Endothelial cell (in vitro differentiated cells): ENCODE data around the gene BST1. TPM values are rescaled to one million over a fixed set of nuclear protein-coding genes. Genes with fewer than 3 reads are reported as not detected.
A peak's percentile ranks its signal among the peaks of the same experiment; 100 is the strongest.
"Not testable (repeated sequence)": the region's sequence is repeated elsewhere in the genome, so short reads cannot be mapped to it uniquely, and the experiment has no call there.

ENCODE experiments used
- DNase-seq: peaks from one replicate; pipeline ENCODE4 v3.0.0; 2021; ENCODE audit warnings: low spot score
- H3K27ac Mint-ChIP-seq: one replicate; pipeline ENCODE4 v1.8.0; 2021; ENCODE audit warnings: mixed read lengths, inconsistent platforms; ENCODE audit not compliant: unreplicated experiment
- H3K27me3 Mint-ChIP-seq: one replicate; pipeline ENCODE4 v1.8.0; 2021; ENCODE audit warnings: mild to moderate bottlenecking, moderate library complexity, mixed read lengths, inconsistent platforms; ENCODE audit not compliant: unreplicated experiment
- H3K36me3 Mint-ChIP-seq: one replicate; pipeline ENCODE4 v1.8.0; 2021; ENCODE audit warnings: mild to moderate bottlenecking, low read depth, mixed read lengths, inconsistent platforms; ENCODE audit not compliant: unreplicated experiment
- H3K4me1 Mint-ChIP-seq: one replicate; pipeline ENCODE4 v1.8.0; 2021; ENCODE audit warnings: mild to moderate bottlenecking, mixed read lengths, inconsistent platforms; ENCODE audit not compliant: unreplicated experiment
- H3K4me3 Mint-ChIP-seq: one replicate; pipeline ENCODE4 v1.8.0; 2021; ENCODE audit warnings: mild to moderate bottlenecking, mixed read lengths, inconsistent platforms; ENCODE audit not compliant: unreplicated experiment
- H3K9me3 Mint-ChIP-seq: one replicate; pipeline ENCODE4 v1.8.0; 2021; ENCODE audit warnings: mixed read lengths, inconsistent platforms; ENCODE audit not compliant: unreplicated experiment
- total RNA-seq: library from RNA; stranded (reverse); fragmentation: NEBNext Ultra II Directional; extraction: Animal tissue kit (Norgen Biotek cat#: 25700); gene quantifications from one replicate; pipeline ENCODE4 v1.2.1, GENCODE V29; 2021; ENCODE audit not compliant: unreplicated experiment
- TF ChIP-seq, protein P1 (sequence below): fragments of 200-600 bp; sonication (generic); IDR thresholded peaks from one replicate; pipeline ENCODE4 v1.5.0; 2021; ENCODE audit warnings: antibody characterized with exemption; ENCODE audit not compliant: unreplicated experiment

BST1 gene
- total RNA-seq, 1 donor from 2014 or later: 12.6 TPM

DNA sequence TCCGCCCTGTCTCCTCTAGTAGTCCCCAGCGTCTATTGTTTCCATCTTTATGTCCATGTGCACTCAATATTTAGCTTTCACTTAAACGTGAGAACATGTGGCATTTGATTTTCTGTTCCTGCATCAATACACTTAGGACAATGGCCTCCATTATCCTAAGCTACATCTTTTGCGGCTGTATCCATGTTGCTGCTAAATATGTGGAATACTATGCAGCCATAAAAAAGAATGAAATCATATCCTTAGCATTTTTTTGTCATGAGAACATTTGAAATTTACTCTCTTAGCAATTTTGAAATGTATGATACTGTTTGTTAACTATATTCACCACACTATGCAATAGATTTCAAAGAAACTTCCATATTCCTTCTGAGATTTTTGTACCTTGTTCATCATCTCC is 55.4 kb downstream of the BST1 start:
- Mint-ChIP-seq H3K27ac (no peak overlapping the region), H3K4me3 (no peak overlapping the region), H3K36me3 (no peaks in the 10 kb centered on the region), H3K27me3 (no peaks in the 10 kb centered on the region), H3K4me1 (peaks cover 5% of the 10 kb centered on the region), H3K9me3 (no peaks in the 10 kb centered on the region)
- TF ChIP-seq, protein P1, sequence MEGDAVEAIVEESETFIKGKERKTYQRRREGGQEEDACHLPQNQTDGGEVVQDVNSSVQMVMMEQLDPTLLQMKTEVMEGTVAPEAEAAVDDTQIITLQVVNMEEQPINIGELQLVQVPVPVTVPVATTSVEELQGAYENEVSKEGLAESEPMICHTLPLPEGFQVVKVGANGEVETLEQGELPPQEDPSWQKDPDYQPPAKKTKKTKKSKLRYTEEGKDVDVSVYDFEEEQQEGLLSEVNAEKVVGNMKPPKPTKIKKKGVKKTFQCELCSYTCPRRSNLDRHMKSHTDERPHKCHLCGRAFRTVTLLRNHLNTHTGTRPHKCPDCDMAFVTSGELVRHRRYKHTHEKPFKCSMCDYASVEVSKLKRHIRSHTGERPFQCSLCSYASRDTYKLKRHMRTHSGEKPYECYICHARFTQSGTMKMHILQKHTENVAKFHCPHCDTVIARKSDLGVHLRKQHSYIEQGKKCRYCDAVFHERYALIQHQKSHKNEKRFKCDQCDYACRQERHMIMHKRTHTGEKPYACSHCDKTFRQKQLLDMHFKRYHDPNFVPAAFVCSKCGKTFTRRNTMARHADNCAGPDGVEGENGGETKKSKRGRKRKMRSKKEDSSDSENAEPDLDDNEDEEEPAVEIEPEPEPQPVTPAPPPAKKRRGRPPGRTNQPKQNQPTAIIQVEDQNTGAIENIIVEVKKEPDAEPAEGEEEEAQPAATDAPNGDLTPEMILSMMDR: no peak
- no peak for DNase-seq

DNA sequence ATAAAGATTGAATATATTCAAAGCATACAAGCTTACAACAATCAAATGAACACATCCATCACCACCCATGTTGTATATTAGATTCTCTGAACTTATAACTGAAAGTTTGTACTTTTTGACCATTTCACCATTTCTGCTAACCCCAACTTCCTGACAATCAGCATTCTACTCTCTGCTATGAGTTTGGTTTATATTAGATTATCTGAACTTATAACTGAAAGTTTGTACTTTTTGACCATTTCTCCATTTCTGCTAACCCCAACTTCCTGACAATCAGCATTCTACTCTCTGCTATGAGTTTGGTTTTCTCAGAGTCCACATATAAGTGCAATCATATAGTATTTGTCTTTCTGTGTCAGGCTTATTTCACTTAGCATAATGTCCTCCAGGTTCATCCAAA is 59.6 kb downstream of the BST1 start:
- not testable (repeated sequence) for H3K27ac Mint-ChIP-seq, H3K27me3 Mint-ChIP-seq, H3K36me3 Mint-ChIP-seq, H3K4me3 Mint-ChIP-seq, H3K9me3 Mint-ChIP-seq, DNase-seq
- peaks cover 13% of the 10 kb centered on the region for H3K4me1 Mint-ChIP-seq

- Mint-ChIP-seq H3K4me3 (peak overlapping the region; percentile 1), H3K27ac (peak overlapping the region; percentile 20), H3K27me3 (peaks cover 2% of the 10 kb centered on the region), H3K9me3 (no peaks in the 10 kb centered on the region), H3K36me3 (no peaks in the 10 kb centered on the region), H3K4me1 (peaks cover 13% of the 10 kb centered on the region)
- TF ChIP-seq, protein P1: no peak
- DNase-seq: peak; percentile 16
Measured at GRCh38 chr4:15765391-15765790, 62.5 kb downstream of the BST1 start.

DNA sequence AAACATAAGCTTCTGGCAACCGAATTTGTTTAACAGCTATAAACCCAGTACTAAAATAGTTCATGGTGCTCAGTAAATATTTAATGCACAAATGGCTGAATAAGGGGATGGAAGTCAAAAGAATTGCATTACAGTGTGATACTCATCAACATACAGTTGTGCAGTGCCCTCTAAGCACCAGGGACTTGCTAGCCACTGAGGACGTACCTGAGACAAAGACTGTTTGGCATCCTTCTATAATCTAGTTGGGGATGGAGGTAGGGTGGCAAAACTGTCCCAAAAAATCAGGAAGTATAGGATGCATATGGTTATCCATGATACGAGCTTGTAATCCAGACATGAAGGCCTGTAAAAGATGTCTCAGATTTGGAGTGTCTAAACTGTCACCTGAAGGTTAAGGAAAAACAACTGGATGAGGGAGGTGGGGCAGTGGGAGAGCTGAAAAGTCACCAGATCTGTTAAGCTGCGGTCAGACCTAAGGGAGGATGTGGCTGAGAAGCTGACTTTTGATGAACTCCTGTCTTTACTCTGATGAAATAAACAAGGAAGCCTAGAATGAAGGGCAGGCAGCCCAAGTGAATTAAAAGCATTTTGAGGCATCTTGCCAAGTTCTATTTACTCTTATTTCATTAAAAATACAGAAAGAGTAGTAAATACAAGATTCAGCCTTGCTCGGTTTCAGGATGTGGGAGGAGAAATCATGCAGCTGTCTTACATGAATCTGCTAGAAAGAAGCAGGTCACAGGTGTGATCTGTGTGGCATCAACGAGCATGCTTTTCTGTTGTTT is 63.2 kb downstream of the BST1 start:
- Mint-ChIP-seq H3K4me3 (no peak overlapping the region), H3K27me3 (peaks cover 2% of the 10 kb centered on the region), H3K27ac (peak overlapping the region; percentile 14), H3K36me3 (no peaks in the 10 kb centered on the region), H3K4me1 (peaks cover 13% of the 10 kb centered on the region), H3K9me3 (no peaks in the 10 kb centered on the region)
- DNase-seq: no peak
- TF ChIP-seq, protein P1: no peak

GRCh38 chr4:15766821-15767220 is 64.0 kb downstream of the BST1 start:
- DNase-seq: no peak
- Mint-ChIP-seq H3K9me3 (no peaks in the 10 kb centered on the region), H3K27me3 (peaks cover 2% of the 10 kb centered on the region), H3K4me3 (no peak overlapping the region), H3K27ac (no peak overlapping the region), H3K4me1 (peaks cover 13% of the 10 kb centered on the region), H3K36me3 (no peaks in the 10 kb centered on the region)
- TF ChIP-seq, protein P1: no peak
